Right cardiac atrium (tissue), 5 donors: ENCODE data around the gene PCLO. TPM values are rescaled to one million over a fixed set of nuclear protein-coding genes. Genes with fewer than 3 reads are reported as not detected.

Source experiments
- ATAC-seq, 2 donors: fragments of 200-7000 bp; cut with Tn5 transposase; one replicate each; pipeline versions ENCODE4 v1.8.0 to v1.9.1; 2020; ENCODE audit warnings: moderate library complexity in 2 of 2, mild to moderate bottlenecking in 1 of 2
- DNase-seq, 3 donors: peaks; one replicate each; pipeline ENCODE4 v3.0.0-alpha.2; 2020
- H3K27ac ChIP-seq: one replicate; pipeline ENCODE4 v1.5.1; 2013; ENCODE audit warnings: mild to moderate bottlenecking, low read length, control low read depth, moderate library complexity
- H3K27me3 ChIP-seq: one replicate; pipeline ENCODE4 v1.6.1; 2013; ENCODE audit not compliant: control insufficient read depth, insufficient read depth
- H3K4me1 ChIP-seq: one replicate; pipeline ENCODE4 v1.6.1; 2013; ENCODE audit warnings: low read length; ENCODE audit not compliant: control insufficient read depth, insufficient read depth
- H3K4me3 ChIP-seq: one replicate; pipeline ENCODE4 v1.5.1; 2013; ENCODE audit warnings: low read length, control low read depth
- H3K9me3 ChIP-seq: one replicate; pipeline ENCODE4 v1.6.1; 2013; ENCODE audit warnings: low read length; ENCODE audit not compliant: control insufficient read depth
- WGBS: extraction: QIAGEN DNeasy Blood & Tissue Kit; methylation state at CpG from one replicate; pipeline ENCODE4 v1.1.7; 2013; 5-methylcytosine and 5-hydroxymethylcytosine counted together
- intact Hi-C, 4 donors: fragments of 100-400 bp; cut with DNase I; formaldehyde crosslinking; loops; one replicate each; pipeline versions ENCODE4 v1.11.0 to v1.14.0; 2022 to 2023
- polyA plus RNA-seq: library from polyadenylated mRNA; stranded (reverse); fragments of 200-250 nt; gene quantifications from one replicate; pipeline ENCODE4 v1.2.3, GENCODE V29; 2013
- total RNA-seq, 4 donors: library from RNA; stranded (reverse); fragmentation: NEBNext Ultra II Directional; extraction: Animal tissue kit (Norgen Biotek cat#: 25700); gene quantifications; one replicate each; pipeline ENCODE4 v1.2.1, GENCODE V29; 2021
- donor health status: healthy with polysubstance abuse.
- donor health status: DM: no; HTN: yes; CAD: no.
- donor health status: DM: no; HTN: no; CAD: no.
- donor health status: DM: no; HTN: yes; CAD: no; lungs with severe emphysema.
- donor health status: DM: yes; HTN: yes; CAD: no.

Gene PCLO
- total and polyA plus RNA-seq, 5 donors, result 1.9 to 3.8 (median 3.2) TPM

GRCh38 chr7:82760074-82760473 is 402.6 kb downstream of the PCLO start:
- H3K4me3 ChIP-seq, result no peak overlapping the region
- no peak overlapping the region for H3K27ac ChIP-seq
- no peak for DNase-seq
- ATAC-seq, result no peak
- H3K27me3 ChIP-seq, result no peaks in the 10 kb centered on the region
- no peaks in the 10 kb centered on the region for H3K9me3 ChIP-seq
- intact Hi-C loops, result no loop called here
- no peaks in the 10 kb centered on the region for H3K4me1 ChIP-seq

- ATAC-seq (no peak), DNase-seq (no peak)
- Histone ChIP-seq H3K4me1 (no peaks in the 10 kb centered on the region), H3K4me3 (no peak overlapping the region), H3K27me3 (no peaks in the 10 kb centered on the region), H3K9me3 (no peaks in the 10 kb centered on the region), H3K27ac (no peak overlapping the region)
- intact Hi-C loops, result no loop called here
- WGBS, result 87% methylated on average over 5 of the region's 5 CpGs
Measured at GRCh38 chr7:82755705-82756551, 406.8 kb downstream of the PCLO start.

- ATAC-seq (no peak), DNase-seq (no peak)
- H3K27me3 ChIP-seq, result no peaks in the 10 kb centered on the region
- no peaks in the 10 kb centered on the region for H3K4me1 ChIP-seq
- no peak overlapping the region for H3K27ac ChIP-seq
- intact Hi-C loops, result no loop called here
- H3K4me3 ChIP-seq, result no peak overlapping the region
- no peaks in the 10 kb centered on the region for H3K9me3 ChIP-seq
- WGBS, result 61% methylated on average over 2 of the region's 2 CpGs
Measured at GRCh38 chr7:82750007-82750406, 412.7 kb downstream of the PCLO start.

- H3K4me1 ChIP-seq, result no peaks in the 10 kb centered on the region
- intact Hi-C loops, result no loop called here
- DNase-seq (no peak), ATAC-seq (no peak)
- no peaks in the 10 kb centered on the region for H3K9me3 ChIP-seq
- WGBS, result 80% methylated on average over 3 of the region's 3 CpGs
- no peak overlapping the region for H3K4me3 ChIP-seq
- no peak overlapping the region for H3K27ac ChIP-seq
- H3K27me3 ChIP-seq, result no peaks in the 10 kb centered on the region
Measured at GRCh38 chr7:82745820-82746219, 416.9 kb downstream of the PCLO start.

GRCh38 chr7:82745117-82745516 is 417.6 kb downstream of the PCLO start:
- ATAC-seq (no peak), DNase-seq (no peak)
- Histone ChIP-seq H3K27me3 (no peaks in the 10 kb centered on the region), H3K4me1 (no peaks in the 10 kb centered on the region), H3K9me3 (no peaks in the 10 kb centered on the region), H3K4me3 (no peak overlapping the region), H3K27ac (no peak overlapping the region)
- intact Hi-C loops, result no loop called here
- WGBS, result 63% methylated on average over 2 of the region's 2 CpGs

GRCh38 chr7:82742163-82742562 is 420.5 kb downstream of the PCLO start:
- no peaks in the 10 kb centered on the region for H3K4me1 ChIP-seq
- no peak overlapping the region for H3K27ac ChIP-seq
- DNase-seq (no peak), ATAC-seq (no peak)
- 84% methylated on average over 4 of the region's 4 CpGs for WGBS
- no peaks in the 10 kb centered on the region for H3K27me3 ChIP-seq
- H3K9me3 ChIP-seq, result no peaks in the 10 kb centered on the region
- intact Hi-C loops, result no loop called here
- H3K4me3 ChIP-seq, result no peak overlapping the region

GRCh38 chr7:82741493-82741892 is 421.2 kb downstream of the PCLO start:
- H3K9me3 ChIP-seq, result no peaks in the 10 kb centered on the region
- no peak overlapping the region for H3K27ac ChIP-seq
- DNase-seq, result no peak
- no peaks in the 10 kb centered on the region for H3K4me1 ChIP-seq
- no peak for ATAC-seq
- H3K4me3 ChIP-seq, result no peak overlapping the region
- no peaks in the 10 kb centered on the region for H3K27me3 ChIP-seq
- intact Hi-C loops, result no loop called here

GRCh38 chr7:82740246-82740848 is 422.3 kb downstream of the PCLO start:
- Histone ChIP-seq H3K27me3 (no peaks in the 10 kb centered on the region), H3K27ac (no peak overlapping the region), H3K4me1 (no peaks in the 10 kb centered on the region), H3K9me3 (no peaks in the 10 kb centered on the region), H3K4me3 (no peak overlapping the region)
- 35% methylated on average over 3 of the region's 3 CpGs for WGBS
- ATAC-seq (no peak), DNase-seq (peak in 1 of 3 donors; percentile 50)
- intact Hi-C loops, result no loop called here

- ATAC-seq, result no peak
- no peaks in the 10 kb centered on the region for H3K27me3 ChIP-seq
- H3K4me3 ChIP-seq, result no peak overlapping the region
- H3K9me3 ChIP-seq, result no peaks in the 10 kb centered on the region
- no peaks in the 10 kb centered on the region for H3K4me1 ChIP-seq
- no peak overlapping the region for H3K27ac ChIP-seq
- DNase-seq, result no peak
- 80% methylated on average over 3 of the region's 3 CpGs for WGBS
- intact Hi-C loops, result no loop called here
Measured at GRCh38 chr7:82736633-82737032, 426.1 kb downstream of the PCLO start.

GRCh38 chr7:82732677-82733076 is 430.0 kb downstream of the PCLO start:
- H3K9me3 ChIP-seq, result no peaks in the 10 kb centered on the region
- no peak for DNase-seq
- ATAC-seq, result no peak
- intact Hi-C loops, result no loop called here
- H3K27me3 ChIP-seq, result no peaks in the 10 kb centered on the region
- no peak overlapping the region for H3K27ac ChIP-seq
- no peaks in the 10 kb centered on the region for H3K4me1 ChIP-seq
- no peak overlapping the region for H3K4me3 ChIP-seq
- WGBS, result 75% methylated on average over 3 of the region's 3 CpGs

- ATAC-seq (no peak), DNase-seq (no peak)
- H3K9me3 ChIP-seq, result no peaks in the 10 kb centered on the region
- H3K4me1 ChIP-seq, result no peaks in the 10 kb centered on the region
- H3K27ac ChIP-seq, result no peak overlapping the region
- H3K4me3 ChIP-seq, result no peak overlapping the region
- intact Hi-C loops, result no loop called here
- 45% methylated on average over 8 of the region's 8 CpGs for WGBS
- no peaks in the 10 kb centered on the region for H3K27me3 ChIP-seq
Measured at GRCh38 chr7:82729172-82730030, 433.3 kb downstream of the PCLO start.
